Activated B cell treated with CpG ODN at 0.5 μM for 24 hours (primary cell): Measurements from ENCODE around the gene MFAP4. TPM values are rescaled to one million over a fixed set of nuclear protein-coding genes. Genes with fewer than 3 reads are reported as not detected.

Source experiments
- ATAC-seq: fragments of 200-7000 bp; cut with Tn5 transposase; one replicate; pipeline ENCODE4 v1.10.0; 2021; ENCODE audit warnings: low read depth, mild to moderate bottlenecking, moderate library complexity
- CTCF ChIA-PET: fragments of 350-600 bp; sonication (Branson Sonifier 250); formaldehyde crosslinking; loops from one replicate; lab custom pipeline; 2021; ENCODE audit warnings: antibody characterized with exemption; lab: Charles Lee
- POLR2A ChIA-PET: fragments of 350-600 bp; sonication (Branson Sonifier 250); formaldehyde crosslinking; loops from one replicate; lab custom pipeline; 2021; ENCODE audit warnings: antibody characterized with exemption; lab: Charles Lee
- DNase-seq: peaks from one replicate; pipeline ENCODE4 v3.0.0; 2022
- H3K27ac Mint-ChIP-seq: one replicate; pipeline ENCODE4 v1.8.0; 2020; ENCODE audit warnings: mixed read lengths
- H3K27me3 Mint-ChIP-seq: one replicate; pipeline ENCODE4 v1.8.0; 2021; ENCODE audit warnings: mixed read lengths
- H3K36me3 Mint-ChIP-seq: one replicate; pipeline ENCODE4 v1.8.0; 2021; ENCODE audit warnings: low read depth, mixed read lengths
- H3K4me1 Mint-ChIP-seq: one replicate; pipeline ENCODE4 v1.8.0; 2021; ENCODE audit warnings: mixed read lengths
- H3K4me3 Mint-ChIP-seq: one replicate; pipeline ENCODE4 v1.8.0; 2020; ENCODE audit warnings: mild to moderate bottlenecking, mixed read lengths
- H3K9me3 Mint-ChIP-seq: one replicate; pipeline ENCODE4 v1.8.0; 2020; ENCODE audit warnings: mixed read lengths
- CTCF ChIP-seq: fragments of 200-600 bp; IDR thresholded peaks from one replicate; pipeline ENCODE4 v1.8.0; 2022; ENCODE audit warnings: antibody characterized with exemption, mild to moderate bottlenecking
- intact Hi-C: fragments of 100-400 bp; cut with micrococcal nuclease; formaldehyde crosslinking; loops from one replicate; pipeline ENCODE4 v1.15.1; 2024
- total RNA-seq: library from RNA; stranded (reverse); gene quantifications from 2 replicates; pipeline ENCODE4 v1.2.3, GENCODE V29; 2022

Gene MFAP4
- total RNA-seq, 1 donor from 2014 or later = not detected

- Mint-ChIP-seq H3K36me3 (no peaks in the 10 kb centered on the region), H3K27ac (no peak overlapping the region), H3K9me3 (no peaks in the 10 kb centered on the region), H3K4me3 (no peak overlapping the region), H3K4me1 (peaks cover 2% of the 10 kb centered on the region), H3K27me3 (peaks cover 2% of the 10 kb centered on the region)
- DNase-seq = no peak
- no peak for ATAC-seq
- ChIA-PET POLR2A (no interaction called here), CTCF (interaction anchor here (1.1 kb wide), 1 partner anchor 54 kb away, joined by 3 read pairs; no protein-coding TSS in a partner anchor)
- intact Hi-C loops = no loop called here
- no peak for TF ChIP-seq CTCF
These were observed 30.6 kb upstream of the MFAP4 start for GRCh38 chr17:19417611-19418010.

GRCh38 chr17:19415806-19416775 is 29.1 kb upstream of the MFAP4 start:
- Mint-ChIP-seq H3K9me3 (no peaks in the 10 kb centered on the region), H3K27ac (no peak overlapping the region), H3K4me3 (no peak overlapping the region), H3K27me3 (peaks cover 2% of the 10 kb centered on the region), H3K4me1 (peaks cover 2% of the 10 kb centered on the region), H3K36me3 (no peaks in the 10 kb centered on the region)
- intact Hi-C loops = no loop called here
- ChIA-PET CTCF (interaction anchor here (0.7 to 1.0 kb wide), 2 partner anchors 53 to 73 kb away, joined by 3 read pairs; partner anchors contain the start of gene B9D1), POLR2A (no interaction called here)
- DNase-seq (no peak), ATAC-seq (no peak)
- no peak for TF ChIP-seq CTCF

- ATAC-seq (no peak), DNase-seq (no peak)
- H3K4me3 Mint-ChIP-seq = no peak overlapping the region
- intact Hi-C loops = no loop called here
- H3K9me3 Mint-ChIP-seq = no peaks in the 10 kb centered on the region
- peaks cover 2% of the 10 kb centered on the region for H3K27me3 Mint-ChIP-seq
- H3K27ac Mint-ChIP-seq = no peak overlapping the region
- ChIA-PET CTCF (interaction anchor here (0.7 kb wide), 1 partner anchor 72 kb away, joined by 3 read pairs; no protein-coding TSS in a partner anchor), POLR2A (no interaction called here)
- no peak for TF ChIP-seq CTCF
- H3K4me1 Mint-ChIP-seq = peaks cover 2% of the 10 kb centered on the region
- H3K36me3 Mint-ChIP-seq = no peaks in the 10 kb centered on the region
These were observed 28.3 kb upstream of the MFAP4 start for GRCh38 chr17:19415311-19415710.

GRCh38 chr17:19414396-19415280 is 27.6 kb upstream of the MFAP4 start:
- Mint-ChIP-seq H3K9me3 (no peaks in the 10 kb centered on the region), H3K4me3 (no peak overlapping the region), H3K4me1 (peaks cover 2% of the 10 kb centered on the region), H3K27me3 (peaks cover 2% of the 10 kb centered on the region), H3K36me3 (no peaks in the 10 kb centered on the region), H3K27ac (no peak overlapping the region)
- CTCF ChIA-PET = no interaction called here
- ATAC-seq = no peak
- no peak for TF ChIP-seq CTCF
- POLR2A ChIA-PET = no interaction called here
- DNase-seq = no peak
- intact Hi-C loops = no loop called here
